TTC549 (cell line): ENCODE results near the gene ADAMTS3.
"Not testable (repeated sequence)": the region's sequence is repeated elsewhere in the genome, so short reads cannot be mapped to it uniquely, and the experiment has no call there.

Experiments used
- FAIRE-seq: peaks from 2 replicates; lab custom pipeline; 2012; peaks lifted over from hg19 to GRCh38; lab: Jason Lieb, UNC

ADAMTS3 gene

DNA sequence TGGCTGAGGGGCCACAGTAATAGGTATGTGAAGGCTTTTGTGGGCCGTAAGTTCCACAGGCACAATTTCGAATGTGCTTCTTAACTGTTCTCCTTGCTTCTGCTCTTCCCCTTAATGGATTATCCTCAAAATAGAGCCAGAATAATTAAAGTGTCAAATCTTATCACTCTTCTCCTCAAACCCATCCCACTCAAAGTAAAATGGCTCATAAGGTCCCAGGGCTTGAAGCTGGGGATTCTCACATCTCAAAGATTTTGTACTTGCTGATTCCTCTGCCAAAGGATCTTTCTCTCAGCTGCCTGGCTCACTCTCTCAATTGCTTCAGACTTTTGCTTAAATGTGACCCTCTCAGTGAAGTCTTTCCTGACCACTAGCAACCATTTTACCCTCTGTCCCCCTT is 16.6 kb downstream of the ADAMTS3 start:
- no peak for FAIRE-seq

DNA sequence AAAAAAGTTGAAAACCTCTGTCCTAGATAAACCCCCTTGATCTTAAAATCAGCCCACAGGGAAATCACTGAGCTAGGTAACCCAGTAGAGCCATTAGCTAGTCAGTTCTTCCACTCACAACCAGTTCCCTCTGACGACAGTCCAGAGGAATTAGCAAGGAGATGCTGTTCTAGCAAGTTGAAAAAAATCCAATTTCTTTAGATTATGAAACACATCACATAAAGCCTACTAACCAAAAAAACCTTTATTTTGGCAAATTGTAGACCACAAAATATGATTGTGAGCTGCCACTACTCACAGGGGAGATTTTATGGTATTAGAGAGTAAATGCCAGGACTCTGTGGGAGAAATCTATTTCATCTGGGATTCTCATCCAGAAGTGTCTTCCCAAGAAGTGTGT is 22.6 kb downstream of the ADAMTS3 start:
- FAIRE-seq: no peak

DNA sequence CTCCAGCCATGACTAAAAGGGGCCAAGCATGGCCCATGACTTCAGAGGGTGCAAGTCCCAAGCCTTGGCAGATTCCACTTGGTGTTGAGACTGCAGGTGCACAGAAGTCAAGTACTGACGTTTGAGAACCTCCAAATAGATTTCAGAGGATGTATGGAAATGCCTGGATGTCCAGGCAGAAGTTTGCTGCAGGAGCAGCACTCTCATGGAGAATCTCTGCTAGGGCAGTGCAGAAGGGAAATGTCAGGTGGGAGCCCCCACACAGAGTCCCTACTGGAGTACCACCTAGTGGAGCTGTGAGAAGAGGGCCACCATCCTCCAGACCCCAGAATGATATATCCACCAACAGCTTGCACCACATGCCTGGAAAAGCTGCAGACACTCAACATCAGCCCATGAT is 28.3 kb downstream of the ADAMTS3 start:
- not testable (repeated sequence) for FAIRE-seq

DNA sequence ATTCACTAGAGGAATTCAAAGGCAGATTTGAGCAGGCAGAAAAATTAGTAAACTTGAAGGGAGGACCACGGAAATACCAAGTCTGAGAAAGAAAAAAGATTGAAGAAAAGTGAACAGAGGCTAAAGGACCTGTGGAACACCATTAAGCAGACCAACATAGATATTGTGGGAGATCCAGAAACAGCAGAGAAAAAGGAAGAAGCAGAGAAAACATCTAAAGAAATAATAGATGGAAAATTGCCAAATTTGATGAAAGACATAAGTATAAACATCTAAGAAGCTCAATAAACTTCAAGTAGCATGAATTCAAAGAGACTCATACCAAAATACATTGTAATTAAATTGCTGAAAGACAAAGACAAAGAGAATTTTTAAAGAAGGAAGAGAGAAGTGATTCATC is 31.0 kb downstream of the ADAMTS3 start:
- no peak for FAIRE-seq

DNA sequence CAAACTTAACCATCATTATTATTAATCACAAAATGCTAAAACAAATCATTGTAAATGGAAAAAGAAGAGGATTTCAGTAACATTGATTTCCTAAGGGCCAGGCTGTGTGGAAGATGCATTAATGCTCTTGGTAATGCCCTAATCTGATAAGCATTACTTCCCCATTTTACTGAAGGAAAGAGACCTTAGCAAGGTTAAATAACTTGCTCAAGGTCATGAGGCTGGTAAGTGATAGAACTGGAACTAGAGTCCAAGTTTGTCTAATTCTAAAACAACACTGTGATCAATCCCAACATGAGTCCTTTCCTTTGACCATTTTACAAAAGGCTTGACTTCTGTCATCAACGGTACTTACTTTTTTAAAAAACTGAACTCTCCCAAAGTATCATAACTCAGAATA is 32.6 kb downstream of the ADAMTS3 start:
- no peak for FAIRE-seq

DNA sequence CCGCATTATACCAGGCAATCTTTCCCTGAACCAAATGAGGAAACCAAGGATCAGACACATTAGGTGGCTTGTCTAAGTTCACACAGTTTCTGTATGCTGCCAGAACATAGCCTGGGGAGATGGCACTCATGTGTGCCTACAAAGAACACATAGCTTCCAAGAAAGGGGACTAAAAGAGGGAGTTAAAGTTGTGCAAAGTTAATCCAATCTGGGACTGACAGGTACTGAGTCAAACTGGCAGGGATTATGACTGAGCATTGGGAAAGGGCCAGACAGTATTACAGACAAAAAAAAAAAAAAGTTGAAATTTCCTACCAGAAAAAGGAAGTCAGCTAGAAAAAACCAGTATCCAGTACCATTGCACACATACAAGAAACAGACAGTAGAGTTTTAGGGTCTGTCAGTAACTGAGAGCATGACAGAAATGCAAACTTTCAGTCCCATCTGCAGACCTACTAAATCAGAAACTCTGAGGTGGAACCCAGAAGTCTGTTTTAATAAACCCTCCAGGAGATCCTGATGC is 37.2 kb downstream of the ADAMTS3 start:
- no peak for FAIRE-seq

DNA sequence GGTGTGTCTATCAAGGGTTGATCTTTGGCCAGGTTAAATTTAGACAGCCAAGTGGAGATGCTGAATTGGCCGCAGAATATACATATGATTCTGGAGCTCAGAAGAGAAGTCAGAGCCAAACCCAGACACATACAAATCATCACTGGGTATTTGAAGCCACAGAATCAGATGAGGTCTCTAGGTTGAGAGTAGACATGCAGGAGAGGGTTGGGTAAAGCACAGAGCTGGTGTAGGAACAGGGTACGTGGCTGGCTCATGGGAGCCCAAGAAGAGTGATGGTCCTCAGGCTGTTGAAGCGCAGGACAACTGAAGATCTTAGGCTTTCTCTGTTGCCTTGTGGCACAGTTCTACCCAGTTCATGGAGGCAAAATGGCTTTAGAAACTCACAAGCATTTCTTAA is 37.7 kb downstream of the ADAMTS3 start:
- no peak for FAIRE-seq

DNA sequence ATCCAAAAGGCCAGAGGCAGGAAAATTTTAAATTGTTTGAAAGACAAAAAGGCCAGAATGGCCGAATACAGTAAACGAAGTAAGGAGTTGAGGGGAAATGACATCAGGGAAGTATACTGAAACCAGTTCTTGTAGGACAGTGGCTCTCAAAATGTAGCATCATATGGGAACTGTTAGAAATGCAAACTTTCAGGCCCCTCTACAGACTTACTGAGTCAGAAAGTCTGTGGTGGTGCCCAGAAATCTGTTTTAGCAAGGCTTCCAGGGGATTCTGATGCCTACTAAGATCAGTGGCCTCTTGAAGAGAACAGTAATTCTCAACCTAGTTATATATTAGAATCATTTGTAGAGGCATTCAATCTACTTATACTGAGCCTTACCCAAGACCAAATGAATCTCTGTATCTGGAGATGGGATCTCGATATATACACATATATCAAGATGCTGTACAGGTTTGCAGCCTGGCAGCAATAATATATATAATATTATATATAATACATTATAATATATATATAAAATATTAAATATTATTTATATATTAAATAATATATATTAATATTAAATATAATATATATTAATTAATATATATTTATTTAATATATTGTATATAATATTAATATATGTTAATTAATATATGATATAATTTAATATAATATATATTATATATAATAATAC is 39.7 kb downstream of the ADAMTS3 start:
- FAIRE-seq: peak; percentile 90

DNA sequence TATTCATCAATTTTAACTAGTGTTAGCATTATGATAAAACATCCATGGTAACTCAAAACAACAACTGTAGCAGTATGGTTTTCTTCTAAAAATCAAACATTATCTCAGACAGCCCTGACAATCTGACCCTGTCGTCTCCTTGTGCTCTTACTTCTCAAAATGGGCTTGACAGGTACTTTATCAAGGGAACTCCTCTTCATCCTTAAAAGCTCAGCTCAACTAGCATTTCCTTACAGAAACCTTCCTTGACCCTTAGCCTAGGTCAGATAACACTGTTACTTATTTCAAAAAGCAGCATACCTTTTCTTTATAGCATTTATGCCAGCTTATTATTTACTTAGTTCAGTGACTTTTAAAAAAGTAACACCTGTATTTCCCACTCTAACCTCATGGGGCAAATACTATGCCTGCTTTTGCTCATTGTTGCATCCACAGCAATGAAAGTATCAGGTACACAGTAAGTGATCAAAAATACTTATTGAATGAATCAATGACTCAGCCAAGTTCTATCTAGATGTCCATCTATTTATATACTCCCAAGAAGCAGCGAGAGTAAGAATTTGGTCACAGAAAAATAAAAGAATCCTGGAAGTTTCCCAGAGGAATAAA is 41.9 kb downstream of the ADAMTS3 start:
- FAIRE-seq: no peak

DNA sequence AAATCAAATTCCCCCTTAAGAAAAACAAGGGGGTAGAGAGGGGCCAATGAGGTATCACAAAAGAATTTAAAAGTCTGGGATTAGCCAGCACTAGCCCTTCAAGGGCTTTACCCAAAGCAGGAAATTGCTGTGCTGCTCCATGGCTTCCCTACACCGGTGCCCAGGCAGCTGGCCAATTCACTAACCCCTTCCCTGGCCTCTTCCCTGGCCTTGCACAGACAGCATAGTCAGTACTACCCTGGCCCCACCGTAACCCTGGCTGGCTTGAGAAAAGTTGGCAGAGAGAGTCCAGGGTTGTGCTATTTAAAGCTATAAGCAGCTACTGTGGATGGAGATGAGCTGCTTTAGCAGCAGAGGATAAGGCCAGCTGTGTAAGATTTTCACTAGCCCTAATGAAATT is 43.1 kb downstream of the ADAMTS3 start:
- no peak for FAIRE-seq

DNA sequence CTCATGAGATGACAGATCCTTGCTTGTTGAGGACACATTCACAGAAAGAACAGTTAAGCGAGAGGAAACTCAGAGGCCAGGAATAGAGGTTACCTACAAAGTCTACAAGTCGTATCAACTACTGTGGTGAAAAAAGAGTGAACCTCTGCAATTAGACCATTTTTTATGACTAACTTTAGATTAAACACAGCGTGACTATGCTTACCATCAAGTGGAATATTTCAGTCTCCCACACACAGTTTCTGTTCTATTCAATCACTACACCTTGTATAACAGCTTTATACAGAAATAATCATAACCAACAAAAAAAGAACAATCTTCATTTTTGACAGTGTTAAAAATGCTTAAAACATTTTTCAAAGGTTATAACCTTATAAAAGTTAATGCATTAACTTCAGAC is 46.6 kb downstream of the ADAMTS3 start:
- no peak for FAIRE-seq

DNA sequence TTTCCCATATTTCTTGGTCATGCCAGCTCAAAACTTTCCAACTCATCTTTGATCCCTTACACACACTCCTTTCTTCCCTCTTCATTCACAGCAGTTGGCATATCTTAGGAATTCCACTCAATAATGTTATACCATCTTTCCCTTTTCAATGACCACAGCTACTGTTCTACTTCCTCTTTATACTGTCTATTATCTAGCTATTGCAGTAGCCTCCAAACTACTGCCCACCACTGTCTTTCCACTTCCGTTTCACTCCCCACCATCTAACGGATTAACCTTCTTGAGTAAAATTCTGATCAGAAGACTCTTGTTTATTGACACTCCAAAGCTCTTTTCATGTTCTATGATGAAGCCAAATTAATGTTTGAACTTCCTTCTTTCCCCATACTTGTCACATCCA is 55.8 kb downstream of the ADAMTS3 start:
- no peak for FAIRE-seq

DNA sequence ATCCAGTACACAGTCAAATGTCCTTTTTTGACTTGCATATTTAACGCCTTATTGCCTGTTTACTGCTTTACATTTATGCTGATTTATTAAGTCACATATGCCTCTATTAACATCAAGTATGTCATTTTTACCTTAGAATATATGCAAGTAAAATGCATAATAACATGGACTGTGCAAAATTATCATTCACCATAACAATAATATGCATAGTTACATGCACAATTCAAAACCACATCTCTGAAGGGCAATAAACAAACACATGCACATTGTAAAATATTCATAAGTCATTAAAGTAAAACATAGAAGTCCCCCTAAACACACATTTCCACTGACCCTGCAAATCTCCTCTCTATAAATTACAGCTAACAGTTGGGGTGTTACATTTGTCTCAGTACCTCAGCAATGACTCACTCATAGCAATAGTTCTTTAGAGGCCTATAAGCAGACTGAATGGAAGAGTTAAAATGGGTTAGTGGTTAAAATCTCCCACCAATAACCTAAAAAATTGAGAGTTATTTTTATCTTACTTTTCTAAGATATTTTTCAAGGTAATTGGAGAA is 61.1 kb downstream of the ADAMTS3 start:
- no peak for FAIRE-seq

DNA sequence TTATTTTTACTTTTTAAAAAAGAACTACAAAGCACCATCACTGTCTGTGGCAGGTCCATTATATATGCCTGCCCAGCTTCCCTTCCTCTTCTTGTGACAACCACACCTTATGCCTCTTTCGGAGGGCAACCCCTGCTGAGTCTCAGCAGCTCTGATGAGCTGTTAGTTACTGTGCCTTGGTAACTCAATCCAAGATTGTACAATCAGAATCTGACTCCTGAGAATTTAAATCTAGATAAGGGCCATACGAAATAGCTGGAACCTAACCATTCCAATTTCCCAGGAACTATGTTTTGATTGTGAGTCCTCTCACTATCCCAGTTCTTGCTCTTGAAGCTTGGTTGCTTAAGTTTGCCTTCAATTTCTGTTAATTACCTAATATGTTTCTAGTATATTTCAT is 61.9 kb downstream of the ADAMTS3 start:
- FAIRE-seq: no peak

DNA sequence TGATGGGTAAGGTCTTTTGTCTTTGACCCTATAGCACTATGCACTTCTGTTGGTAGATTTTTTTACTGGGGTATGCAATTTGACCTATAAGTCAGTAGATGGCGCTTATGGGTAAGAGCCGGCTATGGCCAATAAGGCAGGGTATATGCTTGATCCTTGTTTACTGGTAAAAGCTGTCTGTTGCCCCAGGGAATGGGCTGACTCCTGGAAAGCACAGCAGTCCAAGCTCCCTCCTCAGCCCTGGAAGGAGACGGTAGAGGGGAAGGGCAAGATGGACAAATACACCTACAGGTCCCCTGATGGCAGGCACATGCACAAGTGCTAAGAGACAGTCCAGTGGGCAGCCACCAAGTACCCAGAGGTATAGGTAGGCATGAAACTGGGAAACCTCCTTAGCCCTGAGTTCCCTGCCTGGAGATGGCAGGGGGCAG is 63.7 kb downstream of the ADAMTS3 start:
- FAIRE-seq: no peak

DNA sequence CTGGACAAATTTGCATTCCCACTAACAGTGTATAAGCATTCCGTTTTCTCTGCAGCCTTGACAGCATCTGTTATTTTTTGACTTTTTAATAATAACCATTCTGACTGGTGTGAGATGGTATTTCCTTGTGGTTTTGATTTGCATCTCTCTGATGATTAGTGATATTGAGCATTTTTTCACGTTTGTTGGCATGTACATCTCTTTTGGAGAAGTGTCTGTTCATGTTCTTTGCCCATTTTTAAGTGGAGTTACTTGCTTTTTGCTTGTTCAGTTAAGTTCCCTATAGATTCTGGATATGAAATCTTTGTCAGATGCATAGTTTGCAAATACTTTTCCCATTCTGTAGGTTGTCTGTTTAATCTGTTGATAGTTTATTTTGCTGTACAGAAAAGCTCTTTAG is 68.8 kb downstream of the ADAMTS3 start:
- FAIRE-seq: no peak

DNA sequence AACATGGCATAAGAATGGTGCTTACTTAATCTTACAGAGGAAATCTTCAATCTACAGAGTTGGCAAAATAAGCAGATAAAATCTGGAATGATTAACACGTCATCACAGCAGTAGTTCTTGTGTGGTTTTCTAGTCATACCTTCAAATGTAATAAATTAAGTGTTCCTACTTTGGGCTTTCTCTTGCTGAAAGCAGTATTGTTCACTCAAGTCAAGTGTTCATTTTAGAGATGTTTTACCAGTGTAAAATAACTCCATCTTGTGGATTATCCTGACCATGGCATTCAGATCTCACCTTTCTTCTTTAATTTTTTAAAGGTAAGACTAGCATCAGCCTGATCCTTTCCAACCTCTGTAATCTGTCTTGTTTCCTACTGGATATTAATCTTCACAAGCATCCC is 72.9 kb downstream of the ADAMTS3 start:
- FAIRE-seq: no peak

DNA sequence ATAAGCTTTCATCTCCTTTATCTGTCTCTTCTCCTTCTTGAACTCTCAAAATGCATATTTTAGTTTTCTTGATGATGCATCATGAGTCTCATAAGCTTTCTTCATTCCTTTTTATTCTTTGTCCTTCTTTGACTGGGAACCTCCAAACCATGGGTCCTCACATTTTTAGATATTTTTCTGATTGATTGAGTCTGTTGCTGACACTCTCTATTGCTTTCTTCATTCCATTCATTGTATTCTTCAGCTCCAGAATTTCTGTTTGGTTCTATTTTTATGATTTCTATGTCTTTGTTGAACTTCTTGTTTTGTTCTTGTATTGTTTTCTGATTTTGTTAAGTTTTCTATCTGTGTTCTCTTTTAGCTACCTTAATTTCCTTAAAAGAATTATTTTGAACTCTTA is 74.9 kb downstream of the ADAMTS3 start:
- FAIRE-seq: no peak

DNA sequence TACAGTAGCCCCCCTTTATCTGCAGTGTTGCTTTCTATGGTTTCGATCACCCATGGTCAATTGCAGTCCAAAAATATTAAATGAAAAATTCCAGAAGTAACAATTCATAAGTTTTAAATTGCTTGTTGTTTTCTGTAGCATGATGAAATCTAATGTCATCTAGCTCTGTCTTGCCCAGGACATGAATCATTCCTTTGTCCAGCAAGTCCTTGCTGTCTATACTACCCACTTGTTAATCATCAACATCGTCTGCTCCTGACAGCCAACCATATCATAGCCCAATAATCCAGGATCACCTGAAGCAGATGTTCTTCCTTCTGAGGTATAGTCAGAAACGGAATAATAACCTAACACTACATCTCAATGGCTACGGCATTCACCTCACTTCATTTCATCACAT is 79.8 kb downstream of the ADAMTS3 start:
- FAIRE-seq: no peak

DNA sequence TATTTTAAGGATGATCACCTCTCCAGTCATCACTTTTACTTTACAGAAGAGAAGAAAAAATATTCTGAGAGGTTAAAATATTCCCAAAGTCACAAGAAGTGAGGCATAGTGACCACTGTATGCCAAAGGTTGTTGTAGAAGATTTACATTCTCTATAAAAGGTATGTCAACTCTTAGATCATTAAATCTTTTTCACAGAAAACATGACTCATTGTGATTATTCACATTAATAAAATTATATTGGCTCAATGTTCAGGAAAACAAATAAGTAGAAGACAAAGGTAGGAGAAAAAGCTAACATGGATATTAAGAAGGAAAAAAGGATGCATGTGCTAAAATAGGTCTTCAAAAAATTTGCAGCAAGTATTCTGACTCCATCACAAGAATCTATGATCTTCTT is 82.0 kb downstream of the ADAMTS3 start:
- no peak for FAIRE-seq

DNA sequence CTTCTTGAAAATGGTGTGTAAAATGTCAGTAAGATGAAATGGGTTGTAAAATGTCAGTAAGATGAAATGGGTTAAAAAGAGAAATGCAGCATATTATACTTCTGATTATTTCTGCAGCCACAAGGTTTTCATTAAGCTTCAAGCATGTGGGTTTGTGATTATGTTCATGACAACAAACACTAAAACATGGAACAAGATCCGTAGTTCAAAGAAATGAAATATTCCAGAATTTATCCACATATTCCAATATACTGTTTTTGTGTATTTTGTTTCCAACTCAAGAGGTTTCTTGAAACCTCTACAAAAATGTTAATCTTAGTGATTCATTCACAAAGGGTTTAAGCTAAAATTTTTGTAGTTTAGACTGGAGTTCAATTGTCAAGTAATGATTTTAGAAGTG is 84.0 kb downstream of the ADAMTS3 start:
- no peak for FAIRE-seq

DNA sequence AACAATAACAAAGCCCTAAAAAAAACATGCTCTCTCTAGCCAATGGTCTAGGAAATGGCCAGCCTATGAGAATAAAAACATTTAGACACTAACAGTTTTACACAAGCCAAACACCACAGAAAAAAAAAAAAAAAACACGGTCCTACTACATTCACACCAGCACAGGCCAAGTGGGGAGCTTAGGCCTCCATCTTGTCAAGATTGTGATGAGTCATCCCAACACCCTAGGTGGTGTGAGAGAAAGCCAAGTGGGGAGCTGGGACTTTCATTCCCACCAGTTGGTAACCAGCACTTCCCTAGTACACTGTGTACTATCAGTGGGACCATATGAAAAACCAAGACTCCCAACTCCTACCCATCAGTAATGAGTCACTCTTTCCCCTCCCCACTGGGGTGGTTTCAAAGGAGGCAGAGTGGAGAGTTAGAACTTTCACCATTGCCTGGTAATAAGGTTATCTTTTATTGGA is 95.6 kb downstream of the ADAMTS3 start:
- no peak for FAIRE-seq

DNA sequence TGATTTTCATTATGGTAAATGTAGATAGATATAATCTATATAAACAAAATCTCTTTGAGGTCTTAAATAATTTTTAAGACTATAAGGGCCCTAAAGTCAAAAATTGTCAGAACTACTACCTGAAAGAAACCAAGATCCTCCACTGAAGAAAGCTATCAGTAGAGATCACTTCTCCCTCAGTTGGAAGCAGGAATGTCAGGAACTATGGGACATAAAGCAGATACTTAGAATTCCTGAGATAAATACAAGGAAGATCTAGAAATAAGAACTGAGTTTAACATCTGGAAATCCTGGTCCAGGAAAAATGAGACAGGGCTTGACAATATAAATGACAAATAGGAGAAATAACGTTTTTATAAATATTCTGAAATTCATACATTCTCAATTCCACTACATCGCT is 97.2 kb downstream of the ADAMTS3 start:
- no peak for FAIRE-seq
